CD4-positive, alpha-beta T cell treated with Interleukin-6 for 4 hours (primary cell): Measurements from ENCODE around the gene CLDN14.
"Not testable (repeated sequence)": the region's sequence is repeated elsewhere in the genome, so short reads cannot be mapped to it uniquely, and the experiment has no call there.

Experiments used
- DNase-seq: peaks from one replicate; pipeline ENCODE4 v3.0.0-alpha.2; 2020; ENCODE audit warnings: mixed read lengths

Gene CLDN14

GRCh38 chr21:36499578-36500471, 19.9 kb upstream of the CLDN14 start:
- no peak for DNase-seq

DNA sequence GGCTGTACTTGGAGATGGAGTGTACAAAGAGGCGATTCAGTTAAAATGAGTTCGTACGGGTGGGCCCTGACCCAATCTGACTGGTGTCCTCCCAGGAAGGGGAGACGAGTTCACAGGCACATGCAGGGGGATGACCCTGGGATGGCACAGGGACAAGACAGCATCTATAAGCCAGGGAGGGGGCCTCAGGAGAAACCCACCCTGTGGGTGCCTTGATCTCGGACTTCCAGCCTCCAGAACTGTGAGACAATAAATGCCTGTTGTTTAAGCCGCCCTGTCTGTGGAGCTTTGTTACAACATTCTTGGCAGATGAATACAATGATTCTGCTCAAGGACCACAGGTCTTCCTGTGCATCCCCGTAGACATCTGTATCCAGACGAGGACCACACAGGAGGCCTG, 14.6 kb upstream of the CLDN14 start:
- DNase-seq = no peak

DNA sequence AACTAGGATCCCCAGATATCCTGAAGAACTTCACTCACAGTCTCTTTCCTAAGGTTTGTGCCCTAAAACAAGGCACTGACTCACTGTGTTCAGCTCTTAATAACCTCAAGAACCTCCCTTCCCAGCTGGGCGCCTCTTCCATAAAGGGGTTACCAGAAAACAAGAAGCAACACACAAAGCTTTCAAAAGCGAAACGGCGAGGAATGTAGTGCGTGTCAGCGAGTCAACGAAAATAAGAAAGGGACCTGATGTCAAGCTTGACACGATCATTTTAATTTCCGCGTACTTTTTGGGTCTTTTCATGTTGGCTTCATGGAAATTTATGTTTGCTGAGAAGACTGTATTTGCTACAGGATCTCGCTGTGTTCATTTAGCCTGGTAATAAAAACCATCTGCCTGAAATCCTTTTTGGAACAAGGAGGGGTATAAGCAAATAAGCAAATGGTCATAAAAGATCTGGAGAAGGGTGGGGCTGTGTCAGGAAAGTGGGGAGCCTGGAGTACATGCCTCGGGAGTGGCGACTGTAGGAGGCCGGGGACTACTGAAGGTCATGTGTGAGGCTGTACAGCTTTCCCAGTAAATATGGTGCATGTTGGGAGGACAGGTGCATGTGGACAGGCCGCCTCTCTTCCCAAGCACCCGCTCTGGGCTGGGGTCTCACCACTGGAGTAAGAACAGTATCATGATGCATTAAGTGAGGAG, 11.4 kb upstream of the CLDN14 start:
- DNase-seq = no peak

- no peak for DNase-seq
These were observed 9.8 kb upstream of the CLDN14 start for GRCh38 chr21:36489776-36490165.

- DNase-seq = no peak
These were observed 9.3 kb upstream of the CLDN14 start for GRCh38 chr21:36489103-36489775.

DNA sequence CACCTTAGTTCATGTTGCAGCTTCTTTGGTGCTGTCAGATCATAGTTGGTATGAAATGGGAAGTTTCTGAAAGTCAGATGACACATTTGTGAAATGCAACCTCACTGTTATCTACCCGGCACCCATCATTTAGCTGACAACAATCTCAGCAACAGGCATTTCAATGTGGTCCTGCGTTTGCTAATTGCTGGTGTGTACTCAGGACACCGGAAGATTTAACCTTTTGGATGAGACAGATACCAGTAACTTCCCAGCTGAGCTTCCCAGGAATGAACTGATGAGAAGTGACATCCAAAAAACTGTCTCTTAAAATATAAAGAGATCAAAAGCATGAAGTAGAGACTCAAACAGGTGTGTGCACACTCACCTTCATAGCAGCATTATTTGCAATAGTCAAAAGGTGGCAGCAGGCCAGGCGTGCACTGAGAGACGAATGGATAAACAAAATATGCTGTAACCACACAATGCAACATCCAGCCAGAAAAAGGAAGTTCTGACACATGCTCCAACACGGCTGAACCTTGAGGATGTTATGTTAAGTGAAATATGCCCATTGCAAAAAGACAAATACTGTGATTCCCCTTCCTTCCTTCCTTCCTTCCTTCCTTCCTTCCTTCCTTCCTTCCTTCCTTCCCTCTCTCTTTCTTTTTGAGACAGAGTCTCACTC, 7.9 kb upstream of the CLDN14 start:
- no peak for DNase-seq

DNA sequence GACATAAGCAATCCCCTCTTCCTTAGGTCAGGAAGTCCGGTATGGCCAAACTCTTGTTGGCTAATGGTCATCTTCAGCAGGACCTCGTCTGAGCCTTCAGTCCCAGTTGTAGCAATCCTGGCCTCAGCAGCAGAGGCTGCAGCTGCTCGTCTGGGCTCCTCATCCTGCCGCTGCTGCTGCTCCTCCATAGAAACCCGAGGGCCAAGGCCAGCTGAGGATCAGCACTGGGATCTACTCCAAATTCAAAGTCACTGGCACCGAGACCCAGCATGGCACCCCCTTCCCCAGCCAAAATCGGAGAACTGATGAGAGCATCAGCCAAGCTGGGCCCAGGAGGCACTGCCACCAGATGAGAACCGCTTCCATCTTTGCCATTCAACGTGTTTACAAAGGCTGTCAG, 6.3 kb upstream of the CLDN14 start:
- no peak for DNase-seq

DNA sequence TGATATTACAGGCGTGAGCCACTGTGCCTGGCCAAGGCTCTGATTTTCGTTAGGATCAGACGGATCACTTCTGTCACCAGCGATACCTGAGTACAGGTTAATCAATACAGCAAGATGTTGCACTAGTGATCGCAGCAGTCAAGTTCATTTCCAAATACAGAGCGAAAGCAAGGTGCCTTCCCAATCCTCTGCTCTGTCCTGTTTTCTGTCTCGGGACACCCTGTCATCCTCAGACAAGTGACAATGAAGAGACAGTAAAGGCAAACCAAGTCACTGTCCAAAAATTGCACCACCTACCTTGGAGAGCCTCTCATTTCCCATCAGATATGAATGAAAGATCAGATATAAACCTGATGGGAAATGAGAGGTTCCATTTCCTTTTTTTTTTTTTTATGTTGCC, 5.6 kb upstream of the CLDN14 start:
- no peak for DNase-seq

DNA sequence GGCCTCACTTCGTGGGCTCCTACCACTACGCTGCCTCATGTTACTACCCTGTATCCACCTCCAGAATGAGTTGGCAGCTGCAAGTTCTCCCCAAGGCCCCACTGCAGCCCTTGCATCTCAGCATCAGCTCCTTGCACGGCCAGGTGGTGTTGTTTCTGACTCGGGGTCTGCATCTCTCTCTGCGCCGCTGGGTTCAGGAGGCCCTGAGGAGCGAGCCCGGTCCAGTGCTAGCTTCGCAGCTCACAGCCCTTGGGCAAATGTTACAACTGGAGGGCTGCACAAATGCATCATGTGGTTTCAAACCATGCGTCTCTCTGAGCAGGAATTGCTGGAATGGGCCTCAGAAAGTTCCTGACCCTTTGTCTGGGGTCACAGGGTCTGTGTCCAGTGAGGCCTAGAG, 3.2 kb upstream of the CLDN14 start:
- DNase-seq = no peak

DNA sequence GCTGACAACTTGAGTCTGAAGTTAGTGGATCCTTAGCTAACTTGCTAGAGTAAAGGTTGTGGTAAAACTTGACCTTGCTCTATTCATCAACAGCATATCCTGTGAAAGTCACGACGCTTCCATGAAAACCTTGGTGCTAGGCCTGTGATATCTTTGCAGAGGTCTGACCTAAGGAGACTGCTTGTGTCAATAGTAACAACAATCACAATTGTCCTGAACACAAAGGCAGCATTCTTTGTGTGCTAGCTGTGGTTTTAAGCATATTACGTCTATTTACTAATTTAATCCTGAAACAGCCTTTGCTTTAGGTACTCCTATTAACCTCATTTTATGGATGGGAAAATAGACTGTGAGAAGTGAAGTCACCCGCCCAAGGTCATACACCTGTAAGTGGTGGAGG, 2.8 kb upstream of the CLDN14 start:
- no peak for DNase-seq

DNA sequence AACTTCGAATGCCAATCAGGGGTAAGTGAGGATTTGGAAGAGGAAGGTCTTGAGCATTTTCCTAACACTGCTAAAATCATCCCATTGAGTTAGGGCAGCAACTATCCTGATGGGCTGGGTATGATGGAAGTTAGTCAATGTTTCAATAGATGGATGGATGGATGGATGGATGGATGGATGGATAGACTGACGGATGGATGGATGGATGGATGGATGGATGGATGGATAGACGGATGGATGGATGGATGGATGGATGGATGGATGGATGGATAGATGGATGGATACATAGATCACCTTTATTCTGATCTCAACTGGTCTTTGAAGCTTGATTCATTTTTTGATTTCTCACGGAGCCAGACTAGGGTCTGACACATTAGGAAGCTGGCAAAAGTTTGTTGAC, 2.3 kb upstream of the CLDN14 start:
- DNase-seq = no peak

GRCh38 chr21:36481639-36482038, 1.7 kb upstream of the CLDN14 start:
- no peak for DNase-seq

DNA sequence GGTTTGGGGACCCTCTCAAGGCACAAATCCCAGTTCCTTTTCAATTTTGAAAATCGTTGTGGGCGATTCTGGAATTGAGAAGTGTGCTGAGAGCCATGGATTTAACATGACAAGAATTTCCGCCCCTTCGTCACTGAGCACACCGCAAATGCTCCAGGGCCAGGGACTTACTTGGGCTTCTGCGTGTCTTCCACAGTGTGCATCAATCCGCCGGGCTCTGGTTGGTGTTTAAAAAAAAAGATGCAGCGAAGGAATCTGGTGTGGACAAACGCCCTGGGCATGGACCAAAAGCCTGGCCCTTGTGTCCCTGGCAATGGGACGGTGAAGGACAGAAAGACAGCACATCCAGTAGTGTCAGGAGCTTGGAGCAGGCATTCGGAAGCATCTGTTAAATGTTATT, 696 bp upstream of the CLDN14 start:
- DNase-seq = no peak

GRCh38 chr21:36478941-36479340, 981 bp downstream of the CLDN14 start:
- DNase-seq = no peak

- DNase-seq = no peak
These were observed 1.7 kb downstream of the CLDN14 start for GRCh38 chr21:36478207-36478701.

DNA sequence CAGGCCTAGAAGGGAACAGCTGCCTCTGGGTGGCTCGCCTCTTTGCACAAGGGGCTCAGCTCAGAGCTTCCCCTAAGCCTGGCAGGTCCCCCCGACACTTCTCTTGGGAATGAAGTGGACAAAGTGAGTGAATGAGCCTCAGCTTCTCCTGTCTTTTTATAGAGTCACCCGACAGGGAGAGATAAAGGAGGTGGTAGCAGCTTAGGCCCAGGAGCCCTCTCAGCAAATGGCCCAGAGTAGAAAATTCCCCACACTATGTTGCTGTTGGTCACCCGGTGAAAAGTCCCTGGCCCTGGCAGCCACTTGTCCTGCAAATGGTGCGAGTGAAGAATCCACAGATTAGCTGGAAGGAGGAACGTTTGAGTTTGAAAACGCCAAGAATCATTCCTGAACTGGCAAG, 2.4 kb downstream of the CLDN14 start:
- DNase-seq = no peak

- DNase-seq = no peak
These were observed 2.9 kb downstream of the CLDN14 start for GRCh38 chr21:36477001-36477400.

- DNase-seq = not testable (repeated sequence)
These were observed 3.4 kb downstream of the CLDN14 start for GRCh38 chr21:36476541-36476940.

DNA sequence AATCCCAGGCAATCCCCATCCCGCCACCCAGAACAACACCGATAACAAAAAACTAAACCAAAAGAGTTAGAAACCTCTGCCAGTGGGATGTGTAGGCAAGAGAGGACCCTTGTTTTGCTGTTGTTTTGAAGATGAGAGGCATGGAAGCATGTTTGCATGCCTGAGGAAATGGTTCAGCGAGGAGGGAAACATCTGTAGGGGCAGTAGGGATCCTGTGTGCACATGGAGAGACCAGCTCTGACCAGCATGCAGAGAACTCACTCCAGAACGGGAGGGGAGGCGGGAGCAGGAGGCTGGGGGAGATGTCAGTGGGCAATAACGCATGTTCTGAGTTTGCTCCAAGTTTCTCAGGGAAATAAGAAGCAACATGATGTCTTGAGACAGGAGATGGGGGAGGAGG, 5.3 kb downstream of the CLDN14 start:
- DNase-seq = no peak

DNA sequence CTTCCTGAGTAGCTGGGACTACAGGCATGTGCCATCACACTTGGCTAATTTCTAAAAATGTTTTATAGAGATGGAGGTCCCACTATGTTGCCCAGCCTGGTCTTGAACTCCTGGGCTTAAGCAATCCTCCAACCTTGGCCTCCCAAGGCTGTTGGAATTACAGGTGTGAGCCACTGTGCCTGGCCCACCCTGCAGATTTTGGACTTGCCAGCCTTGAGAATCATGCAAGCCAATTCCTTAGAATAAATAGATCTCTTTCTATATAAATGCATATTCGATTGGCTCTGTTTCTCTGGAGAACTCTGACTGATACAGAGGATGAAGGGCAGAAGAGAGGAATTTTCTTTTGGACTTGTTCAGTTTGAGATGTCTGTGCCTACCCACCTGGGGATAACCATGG, 6.7 kb downstream of the CLDN14 start:
- DNase-seq = no peak

GRCh38 chr21:36472377-36472776, 7.5 kb downstream of the CLDN14 start:
- no peak for DNase-seq

- DNase-seq = no peak
These were observed 8.6 kb downstream of the CLDN14 start for GRCh38 chr21:36471254-36471723.

- no peak for DNase-seq
These were observed 9.6 kb downstream of the CLDN14 start for GRCh38 chr21:36470294-36470693.
